ENCODE measurements around the gene DHX36.

The DHX36 gene

GRCh38 chr3:154224866-154225265 is 99.4 kb downstream of the DHX36 start:
- DNase-seq (ENCODE audit: low spot score): no peak

GRCh38 chr3:154224366-154224765 is 99.9 kb downstream of the DHX36 start:
- no peak for DNase-seq (ENCODE audit: low spot score)

GRCh38 chr3:154223519-154223918 is 100.8 kb downstream of the DHX36 start:
- no peak for DNase-seq (ENCODE audit: low spot score)
